ENCODE data around the gene KRT222.

The KRT222 gene

DNA sequence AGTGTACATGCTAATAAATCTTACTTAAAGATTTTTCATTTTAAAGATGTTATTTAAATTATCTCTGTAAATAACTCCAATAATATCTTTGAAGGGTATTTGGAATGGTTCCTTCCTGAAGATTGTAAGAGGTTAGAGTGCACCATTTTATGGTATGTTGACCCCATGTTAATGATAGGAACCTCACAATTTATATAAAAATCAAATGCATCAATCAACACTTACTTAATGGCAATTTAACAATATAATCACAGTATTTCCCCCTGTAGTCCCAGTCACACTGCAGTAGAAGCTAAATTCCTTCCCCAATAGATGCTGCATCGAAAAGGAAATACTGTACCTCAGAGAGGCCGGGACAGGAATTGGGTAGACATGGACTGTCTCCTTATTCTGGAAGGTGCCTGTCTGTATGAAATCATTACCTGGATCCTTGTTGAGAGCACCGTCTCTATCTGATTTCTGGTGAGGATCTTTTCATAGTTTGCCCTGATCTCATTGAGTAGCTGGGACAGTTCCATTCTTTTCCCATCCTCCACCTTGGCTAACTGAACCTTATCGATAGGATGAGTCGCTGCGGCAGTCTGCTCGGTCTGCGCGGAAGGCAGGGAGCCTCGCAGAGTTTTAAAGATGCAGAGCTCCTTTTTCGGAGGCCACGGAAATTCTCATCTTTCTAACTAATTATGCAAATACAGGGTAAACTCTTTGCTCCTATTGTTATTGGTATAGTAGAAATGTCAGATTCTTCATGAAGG lies at the start of gene KRT222:
Gene KRT222 (minus strand): TSS at position 596 of the 752 bp plus-strand sequence. CDS start 78 bp downstream, at position 518.
- DNase-seq = no peak

DNA sequence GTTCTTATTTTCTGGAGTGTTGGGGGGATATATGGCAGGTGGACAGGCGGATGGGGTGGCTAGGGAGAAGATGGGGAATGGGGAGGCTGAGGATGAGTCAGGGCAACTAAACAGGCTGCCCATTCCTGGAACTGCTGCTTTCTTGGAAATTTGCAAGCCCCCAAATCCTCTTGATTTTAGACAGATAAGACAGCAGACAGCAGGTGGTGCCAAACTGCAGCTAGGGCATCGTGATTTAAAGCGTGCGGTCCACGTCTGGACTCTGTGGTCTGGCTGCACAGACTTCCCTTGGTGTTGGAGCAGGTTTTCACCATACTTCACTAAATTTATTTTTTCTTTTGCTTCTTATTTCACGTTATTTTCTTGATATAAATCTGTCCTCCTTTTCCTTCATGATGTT lies 49.5 kb upstream of the KRT222 start:
- no peak for DNase-seq

DNA sequence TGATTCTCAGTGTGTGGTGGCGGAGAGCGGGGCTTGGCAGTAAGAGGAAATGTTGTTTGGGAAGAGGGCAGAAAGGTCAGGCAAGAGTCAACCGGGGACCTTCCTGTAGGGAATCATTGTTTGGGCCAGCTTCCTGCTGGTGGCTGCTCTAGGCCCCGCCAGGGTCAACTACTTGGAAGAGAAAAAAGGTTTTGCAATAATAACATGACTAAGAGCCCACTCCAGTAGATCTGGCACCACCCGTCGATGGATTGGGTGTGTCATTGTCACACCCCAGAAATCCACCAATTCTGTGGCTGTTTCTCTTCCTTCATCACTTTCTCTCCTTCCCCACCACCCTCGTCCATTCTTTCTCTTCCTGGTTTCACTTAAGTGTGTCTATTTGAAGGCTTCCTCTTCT lies 42.8 kb upstream of the KRT222 start:
- no peak for DNase-seq

DNA sequence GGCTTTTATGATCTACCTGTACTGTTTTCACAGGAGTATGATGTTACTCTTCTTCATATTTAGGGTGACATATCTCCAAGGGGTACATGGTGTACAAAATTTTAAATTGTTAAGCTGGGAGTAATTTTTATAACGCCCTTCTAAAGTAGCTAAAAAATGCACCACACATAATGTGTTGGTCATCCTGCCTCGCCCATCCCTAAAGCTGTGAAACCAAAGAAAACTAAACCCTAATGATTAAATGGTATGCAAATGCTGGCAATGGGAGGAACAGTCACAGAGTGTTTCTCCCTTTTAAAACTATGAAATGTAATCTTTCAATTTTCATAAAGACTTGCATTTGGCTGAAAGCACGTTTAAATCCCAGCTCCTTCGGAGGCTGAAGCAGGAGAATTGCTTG lies 40.6 kb upstream of the KRT222 start:
- no peak for DNase-seq

DNA sequence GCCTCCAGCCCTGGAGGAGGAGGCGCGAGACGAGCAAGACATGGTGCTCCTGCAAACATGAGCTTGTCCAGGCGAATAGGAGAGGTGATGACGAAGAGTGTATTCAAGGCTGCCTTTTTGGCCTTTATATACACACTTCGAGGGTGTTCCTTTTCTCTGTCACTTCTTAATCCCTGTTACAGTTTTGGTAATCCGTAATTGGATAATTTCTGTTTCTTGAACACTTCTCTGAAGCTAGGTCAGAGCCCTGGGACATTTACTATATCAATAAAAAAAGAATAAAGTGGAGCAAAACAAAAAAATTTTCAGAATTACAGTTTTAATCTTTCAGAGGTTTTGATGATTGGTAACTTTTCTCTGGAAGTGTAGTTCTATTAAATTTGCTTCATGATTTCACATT lies 38.7 kb upstream of the KRT222 start, which contains the start of gene KRT24:
Gene KRT24 (minus strand): TSS at position 101 of the 400 bp plus-strand sequence. CDS start 59 bp downstream, at position 42.
- DNase-seq = no peak

DNA sequence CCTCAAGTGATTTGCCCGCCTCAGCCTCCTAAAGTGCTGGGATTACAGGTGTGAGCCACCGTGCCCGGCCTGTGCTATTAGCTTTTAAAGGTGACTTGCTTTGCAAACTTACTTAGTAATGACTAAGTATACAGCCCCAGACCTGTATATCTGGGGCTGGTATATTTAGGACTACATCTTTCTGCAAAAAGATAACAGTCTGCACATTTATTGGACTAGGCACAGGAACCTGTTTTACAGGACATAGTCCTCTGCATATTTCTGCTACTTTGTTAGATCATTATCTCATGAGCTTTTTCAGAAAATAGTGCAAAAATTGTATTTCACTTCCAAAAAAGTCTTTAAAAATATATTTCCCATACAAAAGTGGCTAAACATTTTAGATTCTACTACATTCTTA lies 37.3 kb upstream of the KRT222 start:
- no peak for DNase-seq

DNA sequence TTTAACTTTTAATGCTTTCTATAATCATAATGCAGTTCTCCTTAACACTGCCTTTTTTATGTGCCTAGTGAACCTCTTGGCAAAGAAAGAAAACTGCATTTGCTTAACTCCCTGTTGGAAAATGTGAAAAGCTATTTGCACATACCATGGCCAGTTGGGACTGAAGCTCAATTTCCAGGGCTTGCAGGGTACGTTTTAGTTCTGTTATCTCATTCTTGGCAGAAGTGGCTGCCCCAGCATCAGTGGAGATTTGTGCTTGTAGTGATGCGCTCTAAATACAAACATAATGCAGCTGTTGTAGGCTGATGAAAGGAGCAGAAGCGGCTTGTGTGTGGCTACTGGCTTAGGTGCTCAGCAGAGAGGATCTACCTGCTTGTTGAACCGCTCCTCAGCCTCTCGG lies 34.9 kb upstream of the KRT222 start:
- DNase-seq = no peak

DNA sequence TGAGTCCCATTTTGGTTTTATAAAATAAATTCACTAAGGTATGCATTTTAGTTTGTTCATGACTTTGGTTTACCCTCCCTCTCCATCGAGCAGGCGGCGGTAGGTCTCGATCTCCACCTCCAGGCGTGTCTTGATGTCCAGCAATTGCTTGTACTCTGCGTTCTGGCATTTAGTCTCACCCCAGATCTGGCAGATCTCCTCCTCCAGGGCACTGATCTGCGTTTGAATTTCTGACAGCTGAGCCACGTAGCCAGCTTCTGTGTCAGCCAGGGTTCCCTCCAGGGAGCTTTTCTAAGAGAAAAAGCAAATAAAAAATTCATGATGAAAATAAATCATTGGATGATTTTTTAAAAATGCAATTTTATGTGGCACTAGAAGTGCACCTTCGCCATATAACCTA lies 34.4 kb upstream of the KRT222 start:
- DNase-seq = no peak

DNA sequence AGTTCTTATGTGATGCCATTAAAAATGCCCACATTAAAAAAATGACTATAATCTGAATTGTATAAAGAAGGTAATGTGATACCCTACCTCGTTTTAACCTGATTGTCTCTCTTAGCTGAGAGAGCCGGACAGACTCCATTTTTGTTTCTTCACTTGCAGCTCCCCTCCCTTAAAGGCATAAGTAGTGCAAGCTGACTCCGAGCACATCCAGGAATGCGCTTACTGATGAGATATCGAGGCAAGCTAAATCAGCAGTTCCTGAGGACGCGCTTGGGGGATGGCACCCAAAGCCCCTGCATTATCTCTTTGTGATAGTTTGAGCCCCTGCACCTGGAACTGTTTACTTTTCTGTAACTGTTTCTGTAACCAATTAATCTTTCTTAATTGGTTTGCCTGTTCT lies 32.3 kb upstream of the KRT222 start:
- DNase-seq = no peak

DNA sequence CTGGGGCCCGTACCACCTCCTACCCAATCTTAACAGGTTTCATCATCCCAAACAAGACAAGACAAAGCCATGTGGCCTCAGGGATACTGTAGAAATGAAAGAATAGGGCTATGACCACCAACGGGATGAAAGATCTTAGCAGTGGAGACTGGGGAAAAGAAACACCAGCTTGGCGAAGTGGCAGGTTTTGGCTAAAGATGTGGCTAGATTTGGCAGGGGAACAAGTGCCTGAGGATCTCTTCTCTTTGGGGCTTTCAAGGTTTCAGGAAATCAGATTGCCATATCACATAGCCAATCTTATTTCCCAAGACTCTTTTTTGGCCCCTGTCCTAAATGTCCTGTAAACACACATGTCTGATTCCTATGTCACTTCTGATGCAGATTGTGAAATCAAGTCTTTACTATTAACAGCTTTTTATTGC lies 31.7 kb upstream of the KRT222 start:
- DNase-seq = no peak

DNA sequence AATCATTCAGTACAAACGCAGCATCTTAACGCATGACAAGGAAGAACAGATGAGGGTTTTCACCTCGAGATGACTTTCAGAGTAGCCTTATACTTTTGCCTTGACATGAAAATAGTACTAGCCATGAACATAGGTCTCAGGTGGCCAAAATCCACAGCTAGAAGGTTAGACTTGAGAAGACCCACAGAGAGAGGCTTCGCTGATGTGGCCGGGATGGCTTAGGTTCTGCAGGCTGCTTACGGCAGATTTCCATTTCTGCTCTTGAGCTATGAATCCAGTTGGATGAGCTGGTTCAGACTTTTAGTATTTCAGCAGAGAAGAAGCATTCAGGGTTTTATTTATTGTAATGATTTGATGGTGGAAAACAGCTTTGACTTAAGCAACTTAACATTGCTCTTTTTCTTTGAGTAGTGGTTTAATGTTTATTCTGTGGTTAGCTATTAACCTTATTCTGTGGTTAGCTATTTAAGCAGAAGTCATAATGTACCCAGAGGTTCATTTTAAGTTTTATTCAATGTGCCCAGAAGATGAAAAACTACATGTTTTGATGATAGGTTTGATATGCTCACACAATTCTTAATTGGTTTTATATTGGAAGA lies 31.0 kb upstream of the KRT222 start:
- no peak for DNase-seq

DNA sequence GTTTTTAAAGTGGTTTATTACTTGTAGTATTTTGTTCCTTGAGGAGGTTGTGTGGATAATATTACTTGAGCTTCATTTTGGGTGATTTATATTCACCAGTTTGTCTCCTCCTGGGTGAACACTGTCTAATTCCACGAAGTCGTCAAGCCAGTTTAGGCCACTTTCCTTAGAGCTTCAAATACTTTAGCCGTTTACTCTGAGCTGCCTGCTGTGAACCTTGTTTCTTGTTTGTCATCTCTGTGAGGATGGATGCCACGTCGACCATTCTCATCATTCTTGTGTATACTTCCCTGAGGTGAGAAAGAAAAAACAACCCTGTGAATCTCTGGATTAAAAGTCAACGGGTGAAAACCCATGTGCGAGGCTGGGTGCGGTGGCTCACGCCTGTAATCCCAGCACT lies 29.6 kb upstream of the KRT222 start:
- DNase-seq = no peak

DNA sequence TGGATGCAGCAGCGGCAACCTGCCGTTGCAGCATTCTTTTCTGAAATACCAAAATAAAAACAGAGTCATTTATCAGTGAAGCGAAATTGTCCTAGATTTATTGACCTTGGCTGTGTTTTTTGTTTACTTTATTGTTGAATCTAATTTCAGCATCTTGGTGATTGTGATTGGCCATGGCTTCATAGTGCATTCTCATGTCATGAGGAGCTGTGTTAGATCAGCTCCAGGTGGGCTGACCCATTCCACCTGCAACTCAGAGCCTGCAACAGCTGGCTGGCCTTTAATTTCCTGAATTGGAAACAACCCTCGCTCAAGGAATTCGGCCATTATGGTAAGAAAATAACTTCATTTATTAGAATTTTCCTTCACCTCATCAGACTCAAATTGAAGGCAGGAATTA lies 22.1 kb upstream of the KRT222 start:
- no peak for DNase-seq

DNA sequence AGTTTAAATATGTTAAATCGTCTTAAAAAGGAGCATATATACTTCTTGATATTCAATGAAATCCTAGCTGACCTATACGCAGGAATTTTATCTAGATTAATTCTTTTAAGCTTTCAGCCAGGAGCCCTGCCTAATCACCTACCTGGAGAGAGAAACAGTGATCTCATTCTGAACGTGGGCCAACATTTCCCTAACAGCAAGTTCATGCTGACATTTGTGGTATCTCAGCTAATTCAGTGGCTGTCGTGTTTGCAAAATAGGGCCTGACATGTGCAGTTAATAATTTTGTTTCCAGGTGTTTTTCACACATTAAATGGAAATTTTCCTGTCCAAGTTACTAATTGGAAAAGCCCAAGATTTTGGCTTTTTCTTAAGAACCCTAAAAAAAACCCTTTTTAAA lies 21.2 kb upstream of the KRT222 start:
- DNase-seq = no peak

DNA sequence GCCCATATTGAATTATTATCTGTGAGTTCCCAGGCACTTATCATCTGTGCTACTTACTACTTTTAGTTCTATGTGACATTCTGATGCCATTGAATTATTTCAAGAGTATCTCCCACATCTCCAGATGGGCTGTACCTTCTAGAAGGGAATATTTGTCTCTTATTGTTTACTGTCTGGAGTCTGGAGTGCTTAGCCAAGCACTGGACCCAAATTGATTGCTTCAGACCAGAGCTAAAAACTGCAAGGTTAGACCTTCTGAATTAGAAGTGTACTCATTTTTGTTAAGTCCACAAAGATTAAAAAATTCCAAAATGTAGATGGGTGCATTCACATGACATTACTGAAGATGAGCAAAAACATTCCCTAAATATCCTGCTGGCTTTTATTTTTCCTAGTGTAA lies 16.0 kb upstream of the KRT222 start:
- DNase-seq = no peak

DNA sequence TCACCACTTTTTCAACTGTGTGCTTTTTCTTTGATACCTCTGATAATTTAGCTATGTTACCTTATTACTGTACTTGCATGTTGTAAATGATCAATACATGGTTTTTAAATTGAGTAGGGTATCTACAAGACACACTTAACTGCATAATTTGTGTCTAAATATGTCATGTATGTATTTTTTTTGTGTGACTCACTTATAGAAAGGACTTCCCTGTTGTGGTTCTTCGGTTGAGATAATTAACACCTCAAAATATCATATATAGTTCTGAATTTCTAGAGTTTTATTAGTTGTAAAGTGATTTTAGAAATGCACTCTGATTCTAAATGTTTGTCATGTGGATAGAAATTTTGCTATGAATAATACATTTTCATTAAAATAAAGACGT lies 14.5 kb upstream of the KRT222 start:
- no peak for DNase-seq

DNA sequence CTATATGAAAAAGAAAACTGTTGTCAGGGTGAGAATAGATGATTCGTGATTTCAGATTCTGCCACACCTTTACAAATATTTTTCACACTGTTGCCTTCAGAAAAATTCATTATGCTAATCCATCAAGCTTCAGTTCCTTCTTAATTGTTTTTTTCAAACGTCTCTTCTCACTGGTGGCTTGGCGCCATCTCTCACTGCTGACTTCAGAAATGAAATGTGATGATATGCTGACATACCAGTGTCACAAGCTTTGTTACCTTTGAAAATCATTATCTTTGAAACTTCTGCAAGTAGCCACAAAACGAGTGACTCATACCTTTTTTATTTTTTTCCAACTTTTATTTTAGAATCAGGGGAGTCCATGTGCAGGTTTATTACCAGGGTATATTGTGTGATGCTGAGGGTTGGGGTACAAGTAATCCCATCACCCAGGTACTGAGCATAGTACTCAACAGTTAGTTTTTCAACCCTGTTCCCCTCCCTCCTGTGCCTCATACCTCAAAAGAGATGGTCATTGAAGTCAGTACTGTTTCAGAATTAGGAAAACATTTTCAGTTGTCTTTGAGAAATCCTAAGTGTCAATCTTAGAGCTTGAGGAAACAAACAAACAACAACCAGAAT lies 14.0 kb upstream of the KRT222 start:
- no peak for DNase-seq

DNA sequence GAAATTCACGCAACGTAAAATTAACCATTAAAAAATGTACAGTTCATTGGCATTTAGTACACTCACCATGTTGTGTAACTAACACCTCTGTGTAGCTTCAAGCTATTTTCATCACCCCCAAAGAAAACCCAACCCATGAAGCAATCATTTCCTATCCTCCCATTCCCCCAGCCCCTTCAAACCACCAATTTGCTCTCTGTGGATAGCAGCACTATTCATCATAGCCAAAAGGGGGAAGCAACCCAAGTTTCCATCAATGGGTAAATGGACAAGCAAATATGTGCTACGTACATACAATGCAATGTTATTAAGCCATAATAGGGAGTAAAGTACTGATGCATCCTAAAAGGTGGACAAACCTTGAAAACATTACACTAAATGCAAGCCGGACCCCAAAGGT lies 10.9 kb upstream of the KRT222 start:
- no peak for DNase-seq

DNA sequence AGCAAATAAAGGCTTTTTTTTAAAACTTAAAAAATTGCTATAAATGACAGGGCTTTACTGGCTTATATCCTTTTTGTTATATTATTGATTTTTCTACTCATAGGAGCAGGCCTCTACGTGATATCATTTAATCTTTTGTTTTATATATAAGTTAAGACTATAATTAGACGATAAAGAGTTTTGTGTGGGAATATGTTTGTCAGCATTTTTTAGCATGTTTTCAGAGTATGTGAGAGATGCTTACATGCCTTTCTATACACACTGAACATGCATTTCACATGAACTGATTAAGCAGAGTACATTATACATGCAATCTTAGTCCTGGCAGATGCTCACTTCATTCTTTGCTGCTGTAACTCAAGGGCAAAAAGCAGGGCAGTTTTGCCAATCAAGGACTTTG lies 7.7 kb upstream of the KRT222 start:
- no peak for DNase-seq

DNA sequence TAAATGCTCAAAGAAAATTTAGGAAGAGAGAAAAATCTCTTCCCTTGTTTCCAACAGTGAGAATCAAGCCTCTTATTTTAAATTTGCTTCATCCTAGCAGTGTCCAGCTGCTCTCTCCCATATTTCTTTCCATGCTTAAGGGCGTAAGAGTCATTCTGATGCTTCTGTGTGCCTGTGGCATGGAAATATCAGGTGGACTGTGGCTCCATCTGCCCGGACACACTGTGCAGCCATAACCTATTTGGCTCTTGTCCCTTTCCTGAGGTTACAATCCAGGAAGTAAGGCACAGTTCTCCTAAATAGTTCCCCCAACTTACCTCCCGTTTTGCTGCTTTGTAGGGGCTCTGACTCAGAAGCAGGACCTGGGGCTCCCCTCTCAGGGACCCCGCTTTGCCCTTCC lies 6.3 kb upstream of the KRT222 start:
- DNase-seq = no peak

DNA sequence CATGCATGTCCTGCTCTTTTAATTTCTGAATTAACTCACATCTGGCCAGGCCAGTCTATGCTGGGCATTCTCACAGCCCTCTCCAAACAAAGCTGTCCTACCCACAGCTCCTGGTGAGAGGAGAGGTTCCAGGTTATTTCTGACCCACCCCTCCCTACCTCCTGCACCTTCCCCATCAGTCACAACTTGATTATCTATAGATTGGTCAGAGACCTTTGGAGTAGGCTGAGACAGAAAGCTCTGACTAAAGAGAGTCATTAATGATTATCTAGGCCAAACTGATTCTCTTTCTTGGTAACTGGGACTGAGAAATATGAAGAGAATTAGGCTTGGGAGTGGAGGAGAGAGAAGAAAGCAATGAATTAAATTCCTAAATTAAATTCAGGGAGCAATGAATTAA lies 1.4 kb upstream of the KRT222 start:
- DNase-seq = no peak

DNA sequence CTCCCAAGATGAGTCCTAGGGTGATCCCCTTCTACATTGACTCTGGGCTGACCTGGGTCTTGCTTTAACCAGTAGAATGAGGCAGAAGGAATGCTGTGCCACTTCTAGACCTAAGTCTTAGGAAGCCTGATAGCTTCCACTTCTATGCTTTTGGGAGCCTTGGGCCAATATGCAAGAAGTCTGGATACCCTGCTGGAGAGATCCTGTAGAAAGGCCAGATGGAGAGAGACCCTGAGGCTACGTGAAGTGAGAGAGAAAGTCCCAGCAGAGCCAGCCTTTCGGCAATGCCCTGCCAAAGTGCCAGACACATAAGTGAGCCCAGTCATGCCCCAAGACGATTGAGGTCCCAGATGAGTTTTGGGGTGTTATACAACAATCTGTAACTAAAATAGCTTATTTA lies 1.7 kb downstream of the KRT222 start:
- no peak for DNase-seq

DNA sequence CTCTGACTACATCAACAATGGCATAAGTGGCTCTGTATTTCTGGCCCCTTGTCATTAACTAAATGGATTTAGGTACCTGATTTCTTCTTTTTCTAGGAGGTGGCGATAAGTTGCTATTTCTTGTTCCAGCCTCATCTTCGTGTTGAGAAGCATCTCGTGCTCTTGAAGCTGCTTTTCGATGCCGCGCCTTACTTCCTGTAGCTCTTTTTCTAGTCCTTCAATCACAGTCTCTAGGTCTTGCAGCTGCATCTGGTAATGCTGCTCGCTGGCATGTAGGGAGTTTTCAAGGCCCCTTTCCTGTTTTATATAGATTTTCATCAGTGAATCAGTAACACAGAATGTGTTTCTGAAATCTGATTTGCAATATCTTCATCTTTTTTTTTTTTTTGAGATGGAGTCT lies 5.1 kb downstream of the KRT222 start:
- DNase-seq = no peak

DNA sequence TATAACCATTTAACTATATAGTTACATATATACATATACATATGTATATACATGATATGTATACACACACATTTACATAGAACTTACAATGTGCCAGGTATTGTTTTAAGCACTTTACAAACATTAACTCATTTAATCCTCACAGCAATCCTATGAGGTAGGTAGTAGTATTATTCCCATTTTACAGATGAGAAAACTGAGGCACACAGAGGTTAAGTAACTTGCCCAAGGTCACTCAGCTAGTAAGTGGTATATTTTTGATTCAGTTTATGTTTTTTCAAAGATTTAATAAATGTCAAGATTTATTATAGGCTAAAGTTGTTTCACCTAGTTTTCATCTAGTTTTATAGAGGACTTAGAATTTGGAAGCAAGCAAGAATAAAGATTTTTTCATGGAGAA lies 6.6 kb downstream of the KRT222 start:
- DNase-seq = no peak

DNA sequence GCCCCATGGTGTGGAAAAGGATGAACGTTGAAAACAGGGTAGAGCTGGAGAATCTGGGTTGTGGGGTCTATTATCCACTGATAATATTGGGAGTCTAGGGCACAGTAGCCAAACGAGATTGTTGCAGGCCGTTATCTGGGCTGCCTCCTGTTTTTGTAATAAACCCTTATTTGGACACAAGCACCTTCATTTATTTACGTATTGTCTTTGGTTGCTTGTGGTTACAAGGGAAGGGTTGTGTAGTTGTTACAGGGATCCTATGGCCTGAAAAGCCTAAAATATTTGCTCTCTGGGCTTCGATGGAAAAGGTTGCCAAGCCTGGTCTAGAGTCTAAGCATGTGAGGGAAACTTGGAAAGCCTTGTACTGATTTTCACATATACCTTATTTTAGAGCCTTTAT lies 13.0 kb downstream of the KRT222 start:
- no peak for DNase-seq

Data from NCI-H1092 (cell line).